Lower leg skin (tissue), 3 donors: ENCODE data around the gene INSYN1.

ENCODE experiments used
- POLR2A ChIP-seq, 2 donors: fragments of 450-650 bp; IDR thresholded peaks; one replicate each; pipeline ENCODE4 v1.6.1; 2016 to 2017; ENCODE audit warnings: antibody characterized with exemption in 2 of 2, mild to moderate bottlenecking in 1 of 2, moderate library complexity in 1 of 2
- TF ChIP-seq, protein P1 (sequence below), 3 donors: fragments of 450-650 bp; IDR thresholded peaks; one replicate each; pipeline ENCODE4 v1.5.1; 2016; ENCODE audit warnings: antibody characterized with exemption in 3 of 3, mild to moderate bottlenecking in 3 of 3, moderate library complexity in 2 of 3

DNA sequence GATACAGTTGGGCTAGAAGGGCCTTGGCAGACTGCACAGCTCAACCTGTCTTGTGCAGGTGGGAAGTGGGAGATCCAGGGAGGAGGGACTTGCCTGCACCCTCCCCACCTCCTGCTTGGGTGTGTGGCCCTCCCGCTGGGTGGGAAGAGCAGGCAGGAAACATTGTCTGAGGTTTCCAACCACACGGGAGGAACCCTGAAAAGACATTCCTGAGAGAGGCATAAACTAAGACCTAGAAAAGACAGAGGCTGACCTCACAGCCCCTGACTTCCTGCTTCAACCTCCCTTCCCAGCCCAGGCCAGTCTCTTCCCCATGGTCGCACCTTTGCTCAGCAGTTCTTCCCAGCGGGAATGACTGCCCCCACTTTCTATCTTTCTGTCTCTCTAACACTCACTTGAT is 46.3 kb upstream of the INSYN1 start:
- TF ChIP-seq, protein P1, sequence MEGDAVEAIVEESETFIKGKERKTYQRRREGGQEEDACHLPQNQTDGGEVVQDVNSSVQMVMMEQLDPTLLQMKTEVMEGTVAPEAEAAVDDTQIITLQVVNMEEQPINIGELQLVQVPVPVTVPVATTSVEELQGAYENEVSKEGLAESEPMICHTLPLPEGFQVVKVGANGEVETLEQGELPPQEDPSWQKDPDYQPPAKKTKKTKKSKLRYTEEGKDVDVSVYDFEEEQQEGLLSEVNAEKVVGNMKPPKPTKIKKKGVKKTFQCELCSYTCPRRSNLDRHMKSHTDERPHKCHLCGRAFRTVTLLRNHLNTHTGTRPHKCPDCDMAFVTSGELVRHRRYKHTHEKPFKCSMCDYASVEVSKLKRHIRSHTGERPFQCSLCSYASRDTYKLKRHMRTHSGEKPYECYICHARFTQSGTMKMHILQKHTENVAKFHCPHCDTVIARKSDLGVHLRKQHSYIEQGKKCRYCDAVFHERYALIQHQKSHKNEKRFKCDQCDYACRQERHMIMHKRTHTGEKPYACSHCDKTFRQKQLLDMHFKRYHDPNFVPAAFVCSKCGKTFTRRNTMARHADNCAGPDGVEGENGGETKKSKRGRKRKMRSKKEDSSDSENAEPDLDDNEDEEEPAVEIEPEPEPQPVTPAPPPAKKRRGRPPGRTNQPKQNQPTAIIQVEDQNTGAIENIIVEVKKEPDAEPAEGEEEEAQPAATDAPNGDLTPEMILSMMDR (IDR thresholded peaks at IDR 0.05): no peak
- no peak for TF ChIP-seq POLR2A (IDR thresholded peaks at IDR 0.05)
